ENCODE data around the gene CBX6.

The CBX6 gene

DNA sequence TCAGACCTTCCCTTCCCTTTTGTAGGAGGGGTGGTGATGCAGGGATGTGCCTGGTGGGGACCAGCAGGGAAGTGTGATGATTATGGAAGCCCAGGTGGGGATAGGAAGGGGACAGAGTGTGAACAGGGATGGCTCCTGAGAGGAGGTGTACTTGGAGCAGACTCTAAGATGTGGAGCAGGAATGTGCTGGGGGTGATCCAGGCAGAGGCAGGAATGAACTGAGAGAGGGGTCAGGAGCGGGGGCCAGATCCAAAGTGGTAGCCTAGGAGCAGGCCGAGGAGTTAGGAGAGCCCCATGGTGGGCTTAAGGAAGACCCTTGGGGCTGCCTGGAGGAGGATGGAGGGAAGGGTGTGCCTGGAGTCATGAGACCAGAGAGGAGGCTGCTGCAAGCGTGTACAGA lies 31.9 kb downstream of the CBX6 start:
- no peak for DNase-seq (ENCODE audit: low read depth)

- DNase-seq (ENCODE audit: low read depth), result no peak
These were observed 32.3 kb downstream of the CBX6 start for GRCh38 chr22:38839686-38840085.

- DNase-seq (ENCODE audit: low read depth), result no peak
These were observed 34.5 kb downstream of the CBX6 start for GRCh38 chr22:38837414-38837928.

- DNase-seq (ENCODE audit: low read depth), result no peak
These were observed 36.1 kb downstream of the CBX6 start for GRCh38 chr22:38835888-38836301.

DNA sequence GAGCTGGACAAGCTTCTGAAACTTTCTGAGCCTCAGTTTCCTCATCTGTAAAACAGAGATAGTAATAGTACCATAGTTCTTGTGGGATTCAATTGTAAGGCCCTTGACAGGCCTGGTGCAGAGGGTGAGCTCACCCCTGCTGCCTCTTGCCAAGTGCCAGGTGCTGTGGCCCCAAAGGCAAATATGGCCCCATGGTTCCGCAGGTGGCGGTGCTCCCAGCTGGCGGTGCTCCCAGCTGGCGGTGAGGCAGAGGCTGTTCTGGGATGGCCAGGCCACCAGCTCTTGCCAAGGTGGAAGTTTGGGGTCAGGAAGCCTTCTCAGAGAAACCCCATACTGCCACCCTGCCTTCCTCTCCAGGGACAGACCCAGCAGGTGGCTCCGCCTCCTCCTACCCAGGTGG lies 37.0 kb downstream of the CBX6 start:
- DNase-seq (ENCODE audit: low read depth), result no peak

GRCh38 chr22:38834215-38834953 lies 37.6 kb downstream of the CBX6 start:
- DNase-seq (ENCODE audit: low read depth), result no peak

DNA sequence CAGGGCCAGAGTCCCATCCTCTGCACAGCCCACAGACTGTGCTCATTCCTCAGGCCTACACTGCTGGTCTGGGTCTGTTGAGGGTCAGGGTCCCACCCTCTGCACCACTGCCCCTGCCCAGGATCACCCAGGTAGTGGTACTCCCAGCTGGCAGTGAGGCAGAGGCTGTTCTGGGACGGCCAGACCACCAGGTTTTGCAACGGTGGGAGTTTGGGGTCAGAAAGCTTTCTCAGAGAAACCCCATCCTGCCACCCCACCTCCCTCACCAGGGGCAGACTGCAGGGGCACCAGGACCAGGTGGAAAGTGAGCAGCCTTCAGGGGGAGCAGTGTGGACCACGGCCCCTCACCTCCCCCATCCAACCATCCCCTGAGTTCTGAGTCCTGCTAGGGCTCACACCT lies 39.0 kb downstream of the CBX6 start:
- no peak for DNase-seq (ENCODE audit: low read depth)

DNA sequence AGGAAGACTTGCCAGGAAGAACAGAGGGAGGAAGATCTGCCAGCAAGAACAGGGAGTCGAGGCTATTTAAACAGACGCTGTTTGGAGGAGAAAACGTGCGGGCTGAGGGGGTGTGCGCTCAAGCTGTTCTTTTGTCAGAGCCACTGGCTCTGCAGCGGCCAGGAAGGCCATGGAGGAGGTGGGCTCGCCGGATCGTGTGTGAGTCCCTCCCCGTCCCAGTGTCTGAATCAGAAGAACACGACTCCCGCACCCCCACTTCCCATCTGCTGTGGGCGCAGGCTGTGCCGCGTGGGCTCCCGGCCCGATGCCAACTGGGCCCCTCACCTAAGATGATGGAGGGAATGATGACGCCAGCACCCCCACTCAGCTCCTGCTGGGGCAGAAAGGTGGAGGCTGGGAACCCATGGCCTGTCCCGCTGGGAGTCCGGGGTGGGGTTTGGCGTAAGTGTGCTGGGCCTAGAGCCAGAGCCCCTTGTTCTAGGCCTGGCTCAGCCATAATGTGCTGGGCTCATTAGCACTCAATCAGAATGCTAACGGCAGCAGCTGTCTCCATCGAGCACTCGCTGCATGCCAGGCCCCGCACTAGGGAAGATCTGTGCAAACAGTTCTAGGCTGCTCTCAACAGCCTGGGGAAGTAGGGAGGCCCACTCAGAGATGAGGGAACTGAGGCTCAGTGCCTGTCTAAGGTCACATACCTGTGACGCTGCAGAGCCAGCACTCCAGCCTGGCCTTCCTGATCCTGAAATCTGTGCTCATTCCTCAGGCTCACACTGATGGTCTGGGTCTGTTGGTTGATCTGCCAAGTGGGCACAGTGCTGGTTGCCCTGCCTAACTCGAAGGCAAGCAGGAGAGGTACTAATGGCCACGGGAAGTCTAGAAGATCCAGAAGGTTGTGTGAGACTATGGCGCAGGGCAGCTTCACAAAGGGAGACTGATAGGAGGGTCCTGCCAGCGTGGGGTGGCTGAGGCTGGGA lies 39.7 kb downstream of the CBX6 start:
- no peak for DNase-seq (ENCODE audit: low read depth)

DNA sequence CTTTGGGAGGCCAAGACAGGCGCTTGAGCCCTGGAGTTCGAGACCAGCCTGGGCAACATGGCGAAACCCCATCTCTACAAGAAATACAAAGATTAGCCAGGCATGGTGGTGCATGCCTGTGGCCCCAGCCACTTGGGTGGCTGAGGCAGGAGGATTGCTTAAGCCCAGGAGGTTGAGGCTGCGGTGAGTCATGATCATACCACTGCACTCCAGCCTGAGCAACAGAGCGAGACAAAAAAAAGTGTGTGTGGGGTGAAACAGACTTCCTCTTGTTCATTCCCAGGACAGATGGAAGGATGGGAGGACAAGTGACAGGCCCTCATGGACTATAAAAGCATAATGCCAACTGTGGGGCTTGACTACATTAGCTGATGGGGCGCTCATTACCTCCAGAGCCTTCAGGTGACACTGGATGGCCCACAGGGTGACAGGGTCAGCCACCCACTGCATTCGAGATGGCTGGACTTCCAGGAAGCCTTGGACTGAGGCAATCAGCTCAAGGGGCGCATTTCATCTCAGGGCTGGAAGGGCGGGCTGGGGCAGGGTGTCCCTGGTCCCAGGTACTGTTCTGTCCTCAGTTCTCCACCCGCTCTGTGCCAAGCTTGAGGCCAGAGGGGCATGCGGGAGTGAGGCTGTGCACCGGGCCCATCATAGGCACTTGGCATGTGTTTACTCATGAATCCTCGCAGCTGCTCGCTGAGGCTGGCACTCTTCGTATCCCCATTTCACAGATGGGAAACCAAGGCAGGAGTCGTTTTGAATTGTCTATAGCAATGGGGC lies 40.7 kb downstream of the CBX6 start:
- DNase-seq (ENCODE audit: low read depth), result no peak

GRCh38 chr22:38830845-38831108 lies 41.2 kb downstream of the CBX6 start:
- no peak for DNase-seq (ENCODE audit: low read depth)

DNA sequence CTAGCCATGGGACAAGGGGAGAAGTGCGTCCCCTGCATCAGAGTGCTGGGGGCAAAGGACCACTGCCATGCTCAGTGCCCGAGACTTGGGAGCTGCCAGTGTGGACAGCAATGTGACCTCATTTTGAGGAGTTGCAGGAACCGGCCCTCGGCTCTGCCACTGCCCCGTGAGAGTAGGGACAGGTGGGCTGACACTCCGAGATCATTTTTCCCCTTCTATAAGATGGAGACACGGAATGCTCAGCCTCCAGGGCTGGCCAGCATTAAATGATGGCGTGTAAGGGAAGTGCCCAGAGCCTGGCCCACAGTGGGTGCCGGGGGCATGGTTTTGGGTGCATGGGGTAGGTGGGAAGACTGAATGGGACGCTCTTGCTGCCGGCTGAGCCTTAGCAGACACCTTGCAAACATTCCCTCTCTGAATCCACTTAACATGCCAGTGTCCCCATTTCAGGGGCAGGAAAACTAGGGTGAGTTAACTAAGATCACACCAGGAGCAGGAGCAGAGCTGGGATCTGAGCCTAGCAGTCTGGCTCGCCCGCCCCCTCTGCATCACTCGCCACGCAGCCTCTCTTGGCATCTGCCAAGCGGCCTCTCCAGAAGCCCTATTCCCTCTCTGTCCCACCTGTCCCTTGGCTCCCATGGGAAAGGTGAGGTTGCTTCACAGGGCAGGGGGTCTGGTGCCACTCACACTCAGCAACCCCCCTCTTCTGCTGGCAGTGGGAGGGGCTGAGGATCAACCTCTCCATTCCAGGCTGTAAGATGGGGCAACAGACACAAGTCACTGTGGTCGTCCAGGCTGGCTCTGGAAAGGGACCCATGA lies 41.8 kb downstream of the CBX6 start:
- no peak for DNase-seq (ENCODE audit: low read depth)

DNA sequence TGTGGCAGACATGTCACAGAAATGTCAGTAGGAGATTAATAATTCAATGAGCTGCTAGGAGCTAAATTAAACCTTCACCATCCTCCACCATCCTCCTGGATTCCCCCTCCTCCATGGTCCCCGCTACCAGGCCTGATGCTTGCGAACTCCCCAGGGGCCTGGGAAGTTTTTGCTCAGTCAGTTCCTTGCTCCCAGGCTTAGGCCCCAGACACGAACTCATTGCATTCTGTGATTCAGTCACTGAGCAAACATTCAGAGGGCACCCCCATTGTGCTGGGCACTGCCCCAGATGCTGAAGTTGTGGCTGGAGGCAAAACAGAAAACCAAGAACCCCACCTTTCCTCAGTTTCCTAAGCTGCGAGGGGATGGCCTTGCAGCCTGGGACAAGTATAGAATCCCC lies 42.5 kb downstream of the CBX6 start:
- no peak for DNase-seq (ENCODE audit: low read depth)

DNA sequence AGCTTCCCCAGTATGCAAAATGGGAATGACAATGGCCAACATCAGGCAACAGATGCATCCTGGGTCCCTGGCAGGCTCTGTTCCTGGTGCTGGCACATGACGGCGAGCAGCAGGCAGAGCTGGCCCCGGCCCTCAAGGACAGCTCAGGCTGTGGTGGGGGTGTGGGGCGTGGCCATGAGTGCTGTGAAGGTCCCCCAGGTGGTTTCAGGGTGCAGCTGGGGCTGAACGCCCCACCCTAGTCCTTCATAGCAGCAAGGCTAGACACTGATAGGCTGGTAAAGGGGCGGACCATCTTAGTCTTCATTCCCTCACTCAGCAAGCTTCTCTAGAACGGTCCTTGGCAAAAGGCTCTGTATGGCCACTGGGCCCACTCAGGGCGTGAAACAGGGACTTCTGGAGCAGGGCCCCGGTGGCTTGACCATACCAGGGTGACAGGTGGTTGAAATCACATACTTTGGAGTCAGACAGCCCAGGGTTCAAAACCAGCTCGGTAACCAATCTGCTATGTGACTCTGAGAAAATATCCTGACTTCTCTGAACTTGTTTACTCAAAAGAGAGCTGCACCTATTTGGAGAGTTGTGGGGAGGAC lies 43.3 kb downstream of the CBX6 start:
- no peak for DNase-seq (ENCODE audit: low read depth)

DNA sequence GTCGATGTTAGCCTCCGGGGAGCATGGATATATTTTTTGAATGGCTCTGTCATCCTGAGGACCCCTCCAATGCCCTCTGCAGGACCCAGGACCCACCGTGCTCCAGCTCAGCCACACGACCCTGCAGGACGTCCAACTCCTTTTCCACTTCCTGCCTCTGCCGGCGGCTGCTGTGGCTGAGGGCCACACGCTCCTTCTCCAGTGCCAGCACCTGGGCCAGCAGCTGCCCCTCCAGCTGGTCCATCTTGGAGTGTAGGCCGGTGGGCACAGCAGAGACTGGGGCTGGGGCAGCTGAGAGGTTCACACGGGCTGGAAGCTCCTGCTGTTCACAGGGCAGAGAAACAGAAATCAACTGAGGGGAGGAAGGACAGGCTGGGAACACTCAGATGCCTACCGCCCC lies 43.8 kb downstream of the CBX6 start:
- no peak for DNase-seq (ENCODE audit: low read depth)

DNA sequence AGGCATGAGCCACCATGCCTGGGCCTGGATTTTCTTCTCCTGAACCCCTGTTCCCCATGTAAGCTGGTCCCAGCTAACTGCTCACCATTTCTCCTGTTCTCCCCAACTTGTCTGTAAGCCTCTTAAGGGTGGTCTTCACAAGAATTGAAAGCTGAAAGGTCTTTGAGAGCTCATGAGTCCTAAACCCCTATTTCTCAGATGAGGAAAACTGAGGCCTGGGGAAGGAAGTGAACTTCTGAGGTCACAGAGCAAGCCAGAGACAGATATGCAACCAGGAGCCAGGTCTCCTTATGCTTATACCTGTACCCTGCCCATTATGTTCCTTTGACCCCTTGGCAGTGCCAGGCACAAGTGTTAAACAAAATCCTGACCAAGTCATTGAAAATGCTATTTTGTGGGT lies 44.5 kb downstream of the CBX6 start:
- DNase-seq (ENCODE audit: low read depth), result no peak

- no peak for DNase-seq (ENCODE audit: low read depth)
These were observed 45.2 kb downstream of the CBX6 start for GRCh38 chr22:38826801-38827200.

DNA sequence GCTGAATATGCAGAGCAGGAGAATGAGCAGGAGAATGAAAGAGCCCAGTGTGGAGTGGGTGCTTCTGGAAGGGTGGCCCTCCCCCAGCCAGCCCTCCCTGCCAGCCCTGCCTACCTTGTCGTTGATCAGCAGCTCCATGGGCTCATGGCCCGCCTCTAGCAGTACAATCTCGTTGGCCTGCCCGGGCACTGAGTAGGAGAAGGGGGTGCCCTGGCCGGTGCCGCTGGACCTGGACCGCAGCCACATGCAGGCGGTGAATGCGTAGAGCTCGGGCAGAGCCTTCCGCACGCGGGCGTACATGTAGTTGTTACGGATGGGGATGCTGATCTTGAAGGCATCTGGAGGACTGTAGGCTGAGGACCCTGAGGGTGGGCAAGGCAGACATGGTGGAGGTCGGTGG lies 45.6 kb downstream of the CBX6 start:
- DNase-seq (ENCODE audit: low read depth), result no peak

- DNase-seq (ENCODE audit: low read depth), result no peak
These were observed 47.4 kb downstream of the CBX6 start for GRCh38 chr22:38824585-38824984.

- DNase-seq (ENCODE audit: low read depth), result no peak
These were observed 48.4 kb downstream of the CBX6 start for GRCh38 chr22:38823637-38824036.

- DNase-seq (ENCODE audit: low read depth), result no peak
These were observed 48.9 kb downstream of the CBX6 start for GRCh38 chr22:38823076-38823475.

DNA sequence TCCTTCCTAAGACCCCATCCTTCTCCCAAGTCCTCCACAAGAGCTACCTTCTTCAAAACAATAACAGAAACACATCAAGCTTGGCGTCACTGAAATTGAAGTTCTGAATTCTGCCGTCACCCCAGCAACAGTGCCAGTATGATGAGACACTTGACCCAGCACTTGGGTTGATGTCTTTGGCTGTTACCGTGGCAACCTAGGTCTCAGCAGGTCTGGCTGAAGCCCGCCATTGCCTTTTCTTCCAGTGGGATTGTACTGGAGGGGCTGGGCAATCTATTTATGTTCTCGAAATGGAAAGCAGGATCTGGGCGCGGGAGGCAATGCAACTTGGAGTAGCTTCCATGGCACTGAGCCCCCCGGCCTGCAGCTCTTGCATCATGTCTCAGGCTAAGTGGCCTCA lies 52.0 kb downstream of the CBX6 start:
- DNase-seq (ENCODE audit: low read depth), result no peak

Data from stimulated activated CD4-positive, alpha-beta T cell treated with anti-CD3 and anti-CD28 coated beads, Interleukin-2, amount 100 ng/mL, for 4 hours (primary cell).